HG03558 (cell line): ENCODE results near the gene TBL3.
"Not testable (repeated sequence)": the region's sequence is repeated elsewhere in the genome, so short reads cannot be mapped to it uniquely, and the experiment has no call there.

Experiments used
- ATAC-seq: cut with Tn5 transposase; IDR thresholded peaks from one replicate; pipeline ENCODE4 v1.9.1; 2021; ENCODE audit warnings: moderate number of reproducible peaks; ENCODE audit not compliant: unreplicated experiment; ENCODE audit errors: extremely low read depth

The TBL3 gene

DNA sequence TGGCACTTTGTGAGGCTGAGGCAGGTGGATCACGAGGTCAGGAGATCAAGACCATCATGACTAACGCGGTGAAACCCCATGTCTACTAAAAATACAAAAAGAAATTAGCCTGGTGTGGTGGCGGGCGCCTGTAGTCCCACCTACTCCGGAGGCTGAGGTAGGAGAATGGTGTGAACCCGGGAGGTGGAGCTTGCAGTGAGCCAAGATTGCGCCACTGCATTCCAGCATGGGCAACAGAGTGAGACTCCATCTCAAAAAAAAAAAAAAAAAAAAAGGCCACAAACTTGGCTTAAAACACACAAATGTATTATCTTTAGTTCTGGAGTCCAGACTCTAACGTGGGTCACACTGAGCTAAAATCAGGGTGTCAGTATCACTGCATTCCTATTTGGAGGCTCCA, 39.9 kb downstream of the TBL3 start:
- not testable (repeated sequence) for ATAC-seq

DNA sequence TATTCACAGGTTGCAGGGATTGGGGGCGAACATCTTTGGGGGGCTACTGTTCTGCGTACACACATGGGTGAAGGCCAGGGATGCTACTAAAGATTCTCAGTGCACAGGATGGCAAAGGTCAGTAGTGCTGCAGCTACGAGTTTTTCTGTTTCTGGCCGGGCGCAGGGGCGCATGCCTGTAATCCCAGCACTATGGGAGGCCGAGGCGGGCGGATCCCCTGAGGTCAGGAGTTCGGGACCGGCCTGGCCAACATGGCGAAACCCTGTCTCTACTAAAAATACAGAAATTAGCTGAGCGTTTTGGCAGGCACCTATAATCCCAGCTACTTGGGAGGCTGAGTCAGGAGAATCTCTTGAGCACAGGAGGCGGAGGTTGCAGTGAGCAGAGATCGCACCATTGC, 41.7 kb downstream of the TBL3 start:
- no peak for ATAC-seq

DNA sequence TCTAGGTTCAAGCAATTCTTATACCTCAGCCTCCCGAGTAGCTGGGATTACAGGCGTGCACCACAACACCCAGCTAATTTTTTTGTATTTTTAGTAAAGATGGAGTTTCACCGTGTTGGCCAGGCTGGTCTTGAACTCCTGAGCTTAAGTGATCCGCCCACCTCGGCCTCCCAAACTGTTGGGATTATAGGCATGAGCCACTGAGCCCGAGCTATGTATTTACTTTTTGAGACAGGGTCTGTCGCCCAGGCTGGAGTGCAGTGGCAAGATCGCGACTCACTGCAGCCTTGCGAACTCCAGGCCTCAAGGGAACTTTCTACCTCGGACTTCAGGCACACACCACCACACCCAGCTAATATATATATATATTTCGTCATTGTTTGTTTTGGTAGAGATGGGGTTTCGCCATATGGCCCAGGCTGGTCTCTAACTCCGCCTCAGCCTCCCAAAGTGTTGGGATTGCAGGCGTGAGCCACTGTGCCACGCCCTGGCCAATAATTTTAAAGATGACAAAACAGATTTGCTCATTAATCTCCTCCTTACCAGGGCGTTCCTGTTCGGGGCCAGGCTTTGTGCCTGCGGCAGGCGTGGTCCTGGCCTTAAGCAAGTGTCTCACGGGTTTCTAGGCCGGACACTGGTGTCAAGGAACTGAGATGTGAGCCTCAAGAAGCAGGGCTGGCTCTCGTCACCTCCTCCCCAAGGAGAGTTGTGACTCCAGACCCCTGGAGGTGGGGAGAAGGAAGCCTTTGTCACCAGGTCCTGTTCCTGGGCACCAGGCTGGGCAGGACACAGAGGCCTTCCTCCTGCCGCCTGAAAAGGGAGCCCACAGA, 43.5 kb downstream of the TBL3 start:
- no peak for ATAC-seq

DNA sequence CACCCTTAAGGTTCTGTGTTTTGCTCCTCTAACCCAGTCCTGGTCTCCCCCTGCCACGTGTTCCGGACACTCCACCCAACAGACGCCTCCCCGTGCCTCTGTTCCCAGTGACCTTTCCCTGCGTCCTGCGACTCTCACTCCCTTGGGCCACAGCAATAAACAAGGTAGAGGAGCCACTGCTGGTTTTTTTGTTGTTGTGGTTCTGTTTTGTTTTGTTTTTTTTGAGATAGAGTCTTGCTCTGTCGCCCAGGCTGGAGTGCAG, 44.0 kb downstream of the TBL3 start:
- no peak for ATAC-seq

DNA sequence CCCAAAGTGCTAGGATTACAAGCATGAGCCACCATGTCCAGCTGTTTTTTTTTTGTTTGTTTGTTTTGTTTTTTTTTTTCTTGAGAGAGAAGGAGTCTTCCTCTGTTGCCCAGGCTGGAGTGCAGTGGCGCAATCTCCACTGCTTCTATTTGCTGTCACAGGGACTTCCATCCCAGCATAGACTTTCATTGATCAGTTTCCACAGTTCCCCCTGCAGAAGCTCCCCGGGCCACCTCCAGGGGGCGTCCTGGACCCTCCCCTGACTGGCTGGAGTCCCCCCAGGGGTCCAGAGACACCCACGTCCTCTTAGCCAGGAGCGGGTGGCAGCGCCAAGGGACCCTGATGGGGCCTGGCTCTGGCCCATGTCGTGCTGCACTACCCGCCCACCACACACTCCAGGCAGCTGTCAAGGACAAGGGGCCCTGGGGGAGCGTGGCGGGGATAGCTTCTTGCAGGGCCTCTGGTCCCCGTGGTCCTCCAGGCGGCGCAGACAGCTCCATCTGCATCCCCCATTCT, 44.6 kb downstream of the TBL3 start:
- ATAC-seq: no peak

DNA sequence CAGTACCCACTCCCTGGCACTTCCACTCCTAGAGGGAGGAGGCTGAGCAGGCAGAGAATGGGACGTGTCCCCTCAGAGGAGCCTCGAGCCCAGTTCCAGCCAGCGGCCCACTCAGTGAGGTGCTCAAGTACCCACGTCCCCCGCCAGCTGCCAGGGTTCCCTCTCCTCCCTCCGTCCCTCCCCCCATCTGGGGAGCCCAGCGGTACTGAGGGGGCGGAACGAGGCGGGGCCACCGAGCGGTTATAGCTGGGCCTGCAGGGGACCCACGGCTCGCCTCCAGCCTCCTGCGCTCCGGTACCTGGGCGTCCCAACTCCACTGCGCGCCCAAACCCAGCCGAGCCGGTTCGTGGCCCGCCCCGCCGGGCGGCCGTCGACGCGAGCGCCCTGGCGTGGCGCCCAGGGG, 47.7 kb downstream of the TBL3 start, which contains the start of gene NPW:
Gene NPW, plus strand, starts transcription at position 268 of the 403 bp plus-strand sequence.
- no peak for ATAC-seq

DNA sequence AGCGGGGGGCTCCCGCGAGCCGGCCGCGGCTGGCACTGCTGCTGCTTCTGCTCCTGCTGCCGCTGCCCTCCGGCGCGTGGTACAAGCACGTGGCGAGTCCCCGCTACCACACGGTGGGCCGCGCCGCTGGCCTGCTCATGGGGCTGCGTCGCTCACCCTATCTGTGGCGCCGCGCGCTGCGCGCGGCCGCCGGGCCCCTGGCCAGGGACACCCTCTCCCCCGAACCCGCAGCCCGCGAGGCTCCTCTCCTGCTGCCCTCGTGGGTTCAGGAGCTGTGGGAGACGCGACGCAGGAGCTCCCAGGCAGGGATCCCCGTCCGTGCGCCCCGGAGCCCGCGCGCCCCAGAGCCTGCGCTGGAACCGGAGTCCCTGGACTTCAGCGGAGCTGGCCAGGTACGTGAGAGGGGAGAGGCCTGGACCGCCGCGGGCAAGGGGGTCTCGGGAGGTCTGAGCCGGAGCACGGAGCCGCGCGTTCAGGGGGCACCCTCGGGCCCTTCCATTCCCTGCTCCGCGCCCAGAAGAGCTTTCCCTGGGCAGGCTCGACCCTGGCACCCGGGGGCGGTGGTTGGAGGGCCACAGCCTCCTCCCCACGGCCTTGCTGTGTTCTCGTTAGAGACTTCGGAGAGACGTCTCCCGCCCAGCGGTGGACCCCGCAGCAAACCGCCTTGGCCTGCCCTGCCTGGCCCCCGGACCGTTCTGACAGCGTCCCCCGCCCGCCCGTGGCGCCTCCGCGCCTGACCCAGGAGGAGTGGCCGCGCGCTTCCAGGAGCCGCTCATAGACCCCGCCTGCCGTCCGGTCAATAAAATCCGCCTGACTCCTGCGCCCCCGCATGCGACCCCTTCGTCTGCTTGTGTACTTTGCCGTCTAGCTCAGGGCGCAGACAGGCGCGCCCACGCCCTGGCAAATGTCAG, 48.3 kb downstream of the TBL3 start:
- no peak for ATAC-seq

DNA sequence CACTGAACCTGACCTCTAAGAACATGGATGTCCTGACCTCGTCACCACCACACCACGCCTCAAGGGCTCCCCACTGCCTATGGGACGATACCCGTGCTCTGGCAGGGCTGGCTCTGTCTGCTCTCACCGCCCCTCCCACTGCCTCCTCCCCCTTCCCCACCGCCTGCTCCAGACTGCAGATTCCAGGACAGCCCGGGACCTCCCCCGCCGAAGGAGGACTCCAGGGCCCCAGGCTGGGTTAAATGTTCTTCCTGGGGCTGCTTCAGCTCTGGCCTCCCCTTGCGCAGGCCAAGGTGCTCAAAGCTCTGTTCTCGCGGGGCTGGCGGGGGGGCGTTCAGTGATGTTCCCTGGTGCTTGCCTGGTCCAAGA, 50.9 kb downstream of the TBL3 start:
- no peak for ATAC-seq

DNA sequence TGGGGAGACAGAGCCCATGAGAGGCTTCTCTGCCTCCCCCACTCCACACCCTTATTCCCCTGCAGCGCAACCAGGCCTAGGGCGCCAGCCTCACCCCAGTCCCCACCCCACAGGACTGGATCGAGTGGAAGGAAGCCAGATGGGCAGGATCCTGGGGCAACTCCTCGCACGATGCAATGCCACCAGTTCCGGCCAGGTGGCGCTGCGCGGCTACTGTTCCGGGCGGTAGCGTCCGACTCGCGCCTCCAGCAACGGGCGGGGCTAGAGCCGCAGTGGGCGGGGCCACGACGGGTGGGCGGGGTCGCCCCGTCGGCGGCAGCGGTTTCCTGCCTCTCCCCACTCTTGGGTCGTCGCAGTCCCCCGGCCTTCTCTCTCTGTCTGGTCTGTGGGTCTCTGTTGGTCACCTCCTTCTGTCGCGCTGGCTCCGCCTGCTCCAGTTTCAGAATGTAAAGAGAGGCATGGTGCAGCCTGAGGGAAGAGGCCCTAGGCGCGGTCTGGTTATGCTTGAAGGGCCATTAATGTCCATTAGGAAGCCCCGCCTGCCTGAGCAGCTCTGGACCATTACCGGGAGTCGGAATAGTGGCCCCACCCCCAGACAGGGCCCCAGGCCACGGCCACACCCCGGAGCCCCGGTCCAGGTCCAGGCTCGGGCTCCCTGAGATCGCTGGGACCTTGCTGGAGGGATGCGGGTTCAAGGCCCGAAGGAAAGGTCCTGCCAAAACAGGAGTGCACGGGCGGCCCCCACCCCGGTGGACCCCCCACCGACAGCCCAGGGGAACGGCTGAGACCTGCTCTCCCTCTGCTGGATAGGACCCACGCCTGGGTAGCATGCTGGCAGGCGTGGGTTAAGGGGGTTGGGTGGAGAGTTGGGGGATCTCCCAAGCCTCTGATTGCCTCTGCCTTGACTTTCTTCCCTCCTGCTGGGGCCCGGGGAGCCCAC, 51.5 kb downstream of the TBL3 start:
- ATAC-seq: no peak

DNA sequence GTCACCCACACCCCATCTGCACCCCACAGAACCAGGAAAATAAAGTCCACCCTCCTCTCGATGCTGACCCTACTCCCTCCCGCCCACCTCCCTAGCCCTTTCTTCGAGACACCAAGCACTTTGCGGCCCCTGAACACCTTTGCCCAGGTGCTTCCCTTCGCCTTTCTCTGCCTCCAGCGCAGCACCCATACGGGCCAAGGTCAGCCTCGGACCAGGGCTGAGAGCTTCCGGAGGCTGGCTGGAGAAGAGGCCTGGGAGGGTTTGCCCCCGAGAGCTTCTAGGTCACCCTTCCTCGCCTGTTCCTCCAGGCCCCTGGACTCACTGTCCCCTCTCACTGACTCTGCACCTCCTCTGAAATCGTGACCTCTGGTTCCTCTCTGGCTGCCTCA, 52.2 kb downstream of the TBL3 start:
- ATAC-seq: no peak

DNA sequence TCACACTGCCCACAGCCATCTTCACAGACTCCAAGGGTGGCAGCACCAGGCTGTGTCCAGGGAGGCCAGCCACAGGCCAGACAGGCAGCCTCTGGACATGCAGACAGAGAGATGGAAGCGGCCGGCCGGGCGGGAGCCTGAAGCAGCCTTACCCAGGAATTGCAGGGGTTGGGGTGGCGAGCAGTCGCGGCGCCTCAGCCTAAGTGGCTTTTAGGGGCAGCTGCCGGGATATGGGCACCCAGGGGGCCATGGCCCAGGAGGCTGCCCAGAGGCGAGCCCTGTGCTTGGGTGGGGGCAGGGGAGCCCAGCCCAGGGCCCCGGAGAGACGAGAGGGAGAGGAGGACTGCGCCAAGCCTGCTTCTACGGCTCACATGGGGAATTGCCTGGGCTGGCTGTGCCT, 53.4 kb downstream of the TBL3 start:
- no peak for ATAC-seq

DNA sequence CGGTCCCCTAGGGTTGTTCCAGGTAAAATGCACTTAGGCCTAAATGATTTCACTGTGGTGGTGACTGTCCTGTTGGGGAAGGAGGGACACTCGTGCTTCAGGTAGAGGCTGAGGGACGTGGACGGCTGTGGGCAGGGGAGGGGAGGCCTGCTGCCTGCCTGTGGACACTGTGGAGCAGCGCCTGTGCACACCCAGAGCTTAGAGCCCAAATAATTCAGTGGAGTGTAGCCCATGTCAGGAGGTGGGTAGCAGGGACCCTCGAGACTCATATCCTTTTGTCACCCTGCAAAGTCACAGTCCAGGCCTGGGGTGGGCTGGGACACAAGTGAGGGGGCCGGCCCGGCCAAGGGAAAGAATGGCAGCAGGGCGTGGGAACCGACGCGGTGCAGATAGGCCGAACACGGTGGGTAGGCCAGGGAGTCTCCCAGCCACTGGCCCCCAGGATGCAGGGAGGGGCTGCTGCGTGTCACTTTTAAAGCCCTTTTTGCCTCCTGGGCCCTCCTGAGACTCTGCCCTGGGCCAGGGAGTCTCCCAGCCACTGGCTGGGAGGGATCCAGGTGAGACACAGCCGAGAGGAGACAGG, 54.1 kb downstream of the TBL3 start:
- no peak for ATAC-seq

DNA sequence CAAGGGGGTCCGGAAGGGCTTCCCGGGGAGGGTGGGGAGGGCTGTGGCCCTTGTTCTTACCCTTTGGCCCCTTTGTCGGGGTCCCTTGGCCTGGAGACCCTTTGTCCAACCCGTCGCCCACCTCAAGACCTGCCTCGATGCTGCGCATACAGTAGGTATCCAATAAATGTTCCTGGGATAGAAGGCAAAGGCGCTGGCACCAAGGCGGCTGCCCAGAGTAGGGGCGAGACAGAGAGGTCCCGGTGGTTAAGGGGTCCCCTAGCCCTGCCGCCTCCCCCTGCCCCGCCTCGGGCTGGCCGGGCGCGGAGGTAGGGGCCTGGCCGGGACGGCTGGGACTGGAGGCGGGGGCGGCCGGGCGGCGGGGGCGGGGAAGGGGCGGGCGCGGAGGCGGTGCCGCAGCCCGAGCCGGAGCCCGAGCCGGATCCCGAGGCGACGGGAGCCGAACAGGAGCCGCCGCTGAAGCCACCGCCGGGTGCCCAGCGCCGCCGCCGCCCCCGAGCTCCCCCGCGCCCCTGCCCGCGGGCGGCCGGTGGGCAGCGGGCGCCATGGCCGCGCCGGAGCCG, 54.7 kb downstream of the TBL3 start, which contains the start of gene NHERF2:
Gene NHERF2, plus strand, starts transcription at position 442 of the 563 bp plus-strand sequence. Its CDS starts 104 bp downstream, at position 546.
- ATAC-seq: no peak

DNA sequence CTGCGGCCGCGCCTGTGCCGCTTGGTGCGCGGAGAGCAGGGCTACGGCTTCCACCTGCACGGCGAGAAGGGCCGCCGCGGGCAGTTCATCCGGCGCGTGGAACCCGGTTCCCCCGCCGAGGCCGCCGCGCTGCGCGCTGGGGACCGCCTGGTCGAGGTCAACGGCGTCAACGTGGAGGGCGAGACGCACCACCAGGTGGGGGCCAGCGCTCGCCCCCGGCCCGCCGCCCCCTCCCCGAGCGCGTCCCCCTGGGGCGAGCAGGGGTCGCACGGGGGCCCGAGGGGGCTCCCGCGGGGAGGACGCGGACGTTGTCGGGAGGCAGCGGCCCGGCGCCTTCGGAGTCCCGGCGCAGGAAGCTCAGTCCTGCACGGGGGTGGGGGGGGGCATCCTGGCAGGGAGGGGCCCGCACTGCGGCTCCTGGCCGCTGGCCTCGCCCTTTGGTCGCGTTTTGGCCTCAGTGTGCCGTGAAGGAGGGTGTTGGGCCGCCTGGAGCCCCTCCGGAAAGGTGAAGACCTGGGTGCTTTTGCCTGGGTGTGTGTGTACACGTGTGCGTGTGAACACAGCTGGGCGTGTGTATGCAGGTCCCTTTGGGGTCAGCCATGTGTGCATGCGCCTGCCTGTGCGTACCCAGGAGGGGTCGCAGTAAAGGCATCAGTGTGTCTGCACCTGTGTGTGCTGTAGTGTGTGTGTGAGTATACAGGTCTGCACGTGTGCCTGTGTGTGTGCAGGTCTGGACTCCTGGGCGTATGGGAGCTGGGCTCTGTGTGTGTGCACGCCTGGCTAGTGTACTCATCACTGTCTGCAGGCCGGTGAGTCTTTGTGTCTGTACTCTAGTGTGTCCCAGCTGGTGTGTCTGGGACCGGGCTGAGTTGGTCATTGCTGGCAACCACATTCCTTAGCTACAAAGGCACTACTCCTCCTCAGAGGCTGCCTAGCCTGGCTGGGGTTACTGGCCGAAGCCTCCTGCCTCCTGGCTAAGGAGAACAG, 55.5 kb downstream of the TBL3 start:
- no peak for ATAC-seq

DNA sequence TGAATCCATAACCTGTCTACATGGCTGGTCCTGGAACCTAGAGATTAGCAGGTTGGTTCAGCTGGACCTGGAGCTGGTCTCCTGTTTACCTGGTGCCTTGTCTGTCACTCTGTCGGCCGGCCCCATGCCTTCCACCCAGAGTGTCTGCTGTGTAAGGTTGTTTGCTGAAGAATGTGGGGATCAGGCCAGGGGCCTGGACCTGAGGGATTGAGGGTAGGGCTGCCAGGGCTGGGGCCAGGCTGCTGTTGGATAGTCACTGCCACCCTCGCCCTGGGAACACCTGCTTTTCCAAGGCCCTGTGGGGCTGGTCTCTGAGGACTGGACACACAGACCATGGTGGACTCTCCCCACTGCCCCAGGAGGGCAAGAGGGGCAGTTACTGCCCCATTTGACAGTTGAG, 56.3 kb downstream of the TBL3 start:
- no peak for ATAC-seq

DNA sequence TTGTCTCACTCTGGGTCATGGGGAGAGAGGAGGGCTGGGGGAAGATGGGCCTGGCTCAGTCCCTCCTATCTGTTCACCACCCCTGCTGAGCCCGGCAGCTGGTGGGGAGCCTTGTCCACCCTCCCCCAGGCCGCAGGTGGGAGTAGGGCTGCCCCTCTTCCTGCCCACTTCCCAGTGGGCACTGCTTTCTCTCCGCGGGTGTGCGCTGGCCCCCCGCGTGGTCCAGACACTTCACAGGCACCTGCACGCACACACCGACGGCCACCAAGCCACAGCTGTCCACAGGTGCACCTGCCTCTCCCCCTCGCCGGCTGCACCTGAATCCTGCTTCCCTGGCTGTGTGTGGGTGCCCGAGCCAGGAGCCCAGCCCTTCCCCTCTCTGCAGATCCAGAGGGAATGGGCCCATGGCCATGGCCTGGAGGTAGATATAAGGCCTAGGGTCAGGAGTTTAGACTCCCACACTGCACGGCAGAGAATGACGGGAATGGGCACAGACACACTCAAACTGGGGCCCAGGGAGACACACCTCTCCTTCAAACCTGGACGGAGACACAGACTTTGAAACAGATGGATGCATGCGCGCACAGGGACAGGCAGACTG, 56.9 kb downstream of the TBL3 start:
- no peak for ATAC-seq

DNA sequence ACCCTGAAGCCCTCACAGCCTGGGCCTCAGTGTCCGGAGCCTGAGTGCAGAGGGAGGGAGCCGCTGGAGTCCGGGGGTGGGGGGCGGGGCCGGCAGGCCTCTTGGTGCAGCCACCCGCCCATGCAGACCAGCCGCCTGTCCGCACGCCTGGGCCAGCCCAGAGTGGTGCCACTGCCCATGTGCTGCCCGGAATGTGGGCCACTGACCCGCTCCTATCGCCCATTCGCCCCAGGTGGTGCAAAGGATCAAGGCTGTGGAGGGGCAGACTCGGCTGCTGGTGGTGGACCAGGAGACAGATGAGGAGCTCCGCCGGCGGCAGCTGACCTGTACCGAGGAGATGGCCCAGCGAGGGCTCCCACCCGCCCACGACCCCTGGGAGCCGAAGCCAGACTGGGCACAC, 57.5 kb downstream of the TBL3 start:
- no peak for ATAC-seq

DNA sequence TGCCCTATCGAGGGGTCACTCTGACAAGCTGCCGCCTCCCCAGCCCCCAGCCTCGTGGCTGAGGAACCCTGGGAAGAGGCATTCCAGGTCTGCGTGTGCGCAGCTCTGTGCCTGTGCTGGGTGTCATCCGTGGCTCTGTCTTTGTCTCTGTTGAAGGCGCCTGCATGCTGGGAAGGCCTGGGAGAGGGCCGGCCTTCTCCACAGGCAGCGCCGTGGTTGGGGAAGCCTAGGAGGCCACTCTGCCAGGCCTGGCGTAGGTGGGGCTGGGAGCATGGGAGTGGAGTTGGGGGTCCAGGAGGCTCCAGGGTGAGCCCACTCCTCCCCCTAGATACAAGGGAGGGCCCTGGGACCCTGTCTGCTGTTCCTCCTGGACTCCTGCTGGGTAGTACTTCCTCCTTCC, 58.2 kb downstream of the TBL3 start:
- ATAC-seq: no peak
